ENCODE measurements around the gene UBD.
A peak's percentile ranks its signal among the peaks of the same experiment; 100 is the strongest.

UBD gene

GRCh38 chr6:29553268-29554057, 6.1 kb downstream of the UBD start:
- peak; percentile 80 for DNase-seq (ENCODE audit: low read depth)
- no peak overlapping the region for H3K4me3 ChIP-seq (ENCODE audit: control insufficient read depth, low read depth, low read length)
- TF ChIP-seq CTCF (conservative IDR thresholded peaks at IDR 0.05; ENCODE audit: control insufficient read depth, insufficient read depth, low read depth, low read length), result no peak

- H3K4me3 ChIP-seq (ENCODE audit: control insufficient read depth, low read depth, low read length), result no peak overlapping the region
- TF ChIP-seq CTCF (conservative IDR thresholded peaks at IDR 0.05; ENCODE audit: control insufficient read depth, insufficient read depth, low read depth, low read length), result no peak
- peak; percentile 77 for DNase-seq (ENCODE audit: low read depth)
Observed at GRCh38 chr6:29552512-29553051, 7.0 kb downstream of the UBD start.

GRCh38 chr6:29547573-29547972, 12.0 kb downstream of the UBD start:
- no peak for DNase-seq (ENCODE audit: low read depth)
- no peak overlapping the region for H3K4me3 ChIP-seq (ENCODE audit: control insufficient read depth, low read depth, low read length)
- no peak for TF ChIP-seq CTCF (conservative IDR thresholded peaks at IDR 0.05; ENCODE audit: control insufficient read depth, insufficient read depth, low read depth, low read length)

- DNase-seq (ENCODE audit: low read depth), result no peak
- H3K4me3 ChIP-seq (ENCODE audit: control insufficient read depth, low read depth, low read length), result no peak overlapping the region
- TF ChIP-seq CTCF (conservative IDR thresholded peaks at IDR 0.05; ENCODE audit: control insufficient read depth, insufficient read depth, low read depth, low read length), result no peak
Observed at GRCh38 chr6:29537714-29538403, 21.7 kb downstream of the UBD start.

GRCh38 chr6:29532320-29532951, 27.1 kb downstream of the UBD start:
- TF ChIP-seq CTCF (conservative IDR thresholded peaks at IDR 0.05; ENCODE audit: control insufficient read depth, insufficient read depth, low read depth, low read length), result no peak
- no peak for DNase-seq (ENCODE audit: low read depth)
- no peak overlapping the region for H3K4me3 ChIP-seq (ENCODE audit: control insufficient read depth, low read depth, low read length)

GRCh38 chr6:29531668-29532067, 27.9 kb downstream of the UBD start:
- no peak for DNase-seq (ENCODE audit: low read depth)
- no peak for TF ChIP-seq CTCF (conservative IDR thresholded peaks at IDR 0.05; ENCODE audit: control insufficient read depth, insufficient read depth, low read depth, low read length)
- no peak overlapping the region for H3K4me3 ChIP-seq (ENCODE audit: control insufficient read depth, low read depth, low read length)
